AML-193 (cell line): ENCODE results near the gene GCHFR.

Experiments used
- DNase-seq, 2 experiments: peaks; one replicate each; lab custom pipeline; 2025; lab: John Stamatoyannopoulos, UW

Gene GCHFR

GRCh38 chr15:40754883-40755811 lies 8.7 kb upstream of the GCHFR start, which contains the start of gene RMDN3:
RMDN3 (minus strand) TSS chr15:40755254; CDS start chr15:40754783, 471 bp downstream.
- peak; percentile 90 to 91 for DNase-seq

GRCh38 chr15:40755812-40756208 lies 8.1 kb upstream of the GCHFR start:
- DNase-seq: no peak

GRCh38 chr15:40756938-40757337 lies 6.9 kb upstream of the GCHFR start:
- DNase-seq: no peak

- DNase-seq: no peak
These were observed 3.9 kb upstream of the GCHFR start for GRCh38 chr15:40759961-40760360.

- no peak for DNase-seq
These were observed 708 bp upstream of the GCHFR start for GRCh38 chr15:40762919-40763800.

GRCh38 chr15:40764629-40765103 lies 798 bp downstream of the GCHFR start:
- DNase-seq: no peak

- DNase-seq: no peak
These were observed 2.4 kb downstream of the GCHFR start for GRCh38 chr15:40766194-40766815.

- DNase-seq: no peak
These were observed 3.3 kb downstream of the GCHFR start for GRCh38 chr15:40766906-40767837.

- no peak for DNase-seq
These were observed 4.1 kb downstream of the GCHFR start for GRCh38 chr15:40767838-40768500.

- DNase-seq: no peak
These were observed 4.8 kb downstream of the GCHFR start for GRCh38 chr15:40768521-40769273.

- no peak for DNase-seq
These were observed 5.6 kb downstream of the GCHFR start, which contains the start of gene C15orf62 for GRCh38 chr15:40769274-40770146. C15orf62 (plus strand) TSS chr15:40769980; CDS start chr15:40770496, 516 bp downstream.

- DNase-seq: no peak
These were observed 6.4 kb downstream of the GCHFR start for GRCh38 chr15:40770147-40770721.

GRCh38 chr15:40771242-40771641 lies 7.4 kb downstream of the GCHFR start:
- DNase-seq: no peak

- no peak for DNase-seq
These were observed 8.1 kb downstream of the GCHFR start for GRCh38 chr15:40772014-40772413.

- DNase-seq: no peak
These were observed 9.6 kb downstream of the GCHFR start for GRCh38 chr15:40773496-40773895.

GRCh38 chr15:40773902-40774301 lies 10.0 kb downstream of the GCHFR start:
- no peak for DNase-seq

GRCh38 chr15:40775007-40775406 lies 11.1 kb downstream of the GCHFR start:
- no peak for DNase-seq
